GM12874 (cell line): ENCODE results near the gene ANKFY1.

Experiments
- CTCF ChIP-seq: IDR thresholded peaks from 2 replicates; pipeline ENCODE4 v1.5.1; 2011; ENCODE audit warnings: low read depth, mild to moderate bottlenecking, control low read depth, low read length, moderate library complexity; ENCODE audit not compliant: insufficient read depth

Gene ANKFY1

GRCh38 chr17:4272213-4272971 is 8.6 kb upstream of the ANKFY1 start:
- TF ChIP-seq CTCF, result no peak

- TF ChIP-seq CTCF, result no peak
Measured at GRCh38 chr17:4270736-4271135, 7.0 kb upstream of the ANKFY1 start.

- no peak for TF ChIP-seq CTCF
Measured at GRCh38 chr17:4269915-4270314, 6.1 kb upstream of the ANKFY1 start.

GRCh38 chr17:4267402-4267801 is 3.6 kb upstream of the ANKFY1 start:
- no peak for TF ChIP-seq CTCF

- TF ChIP-seq CTCF, result no peak
Measured at GRCh38 chr17:4266550-4266949, 2.8 kb upstream of the ANKFY1 start.

- TF ChIP-seq CTCF, result no peak
Measured at GRCh38 chr17:4262703-4263102, 1.1 kb downstream of the ANKFY1 start.

- no peak for TF ChIP-seq CTCF
Measured at GRCh38 chr17:4261452-4261851, 2.3 kb downstream of the ANKFY1 start.
